ENCODE results near the gene ESR2. TPM values are rescaled to one million over a fixed set of nuclear protein-coding genes. Genes with fewer than 3 reads are reported as not detected.

The ESR2 gene
- polyA plus RNA-seq, 3 donors = 0.04 TPM; not detected in 2

DNA sequence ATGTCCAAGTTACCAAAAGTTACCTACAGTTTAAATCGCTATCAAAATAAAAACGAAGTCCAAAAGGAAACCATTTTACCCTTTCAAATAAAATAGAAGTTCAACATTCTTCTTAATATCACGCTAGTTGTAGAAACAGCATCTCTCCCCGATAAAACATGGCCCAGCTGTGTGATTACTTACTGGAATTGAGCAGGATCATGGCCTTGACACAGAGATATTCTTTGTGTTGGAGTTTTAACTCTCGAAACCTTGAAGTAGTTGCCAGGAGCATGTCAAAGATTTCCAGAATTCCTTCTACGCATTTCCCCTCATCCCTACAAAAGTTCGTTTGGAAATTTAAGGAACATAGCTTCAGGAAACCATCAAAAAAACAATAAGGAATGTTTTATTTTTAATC is 44.8 kb downstream of the ESR2 start:
- H3K27me3 Mint-ChIP-seq (ENCODE audit: low read depth in 3 of 3) = peaks cover 0 to 3% (median 0%) of the 10 kb centered on the region in 3 donors
- TF ChIP-seq, protein P1, sequence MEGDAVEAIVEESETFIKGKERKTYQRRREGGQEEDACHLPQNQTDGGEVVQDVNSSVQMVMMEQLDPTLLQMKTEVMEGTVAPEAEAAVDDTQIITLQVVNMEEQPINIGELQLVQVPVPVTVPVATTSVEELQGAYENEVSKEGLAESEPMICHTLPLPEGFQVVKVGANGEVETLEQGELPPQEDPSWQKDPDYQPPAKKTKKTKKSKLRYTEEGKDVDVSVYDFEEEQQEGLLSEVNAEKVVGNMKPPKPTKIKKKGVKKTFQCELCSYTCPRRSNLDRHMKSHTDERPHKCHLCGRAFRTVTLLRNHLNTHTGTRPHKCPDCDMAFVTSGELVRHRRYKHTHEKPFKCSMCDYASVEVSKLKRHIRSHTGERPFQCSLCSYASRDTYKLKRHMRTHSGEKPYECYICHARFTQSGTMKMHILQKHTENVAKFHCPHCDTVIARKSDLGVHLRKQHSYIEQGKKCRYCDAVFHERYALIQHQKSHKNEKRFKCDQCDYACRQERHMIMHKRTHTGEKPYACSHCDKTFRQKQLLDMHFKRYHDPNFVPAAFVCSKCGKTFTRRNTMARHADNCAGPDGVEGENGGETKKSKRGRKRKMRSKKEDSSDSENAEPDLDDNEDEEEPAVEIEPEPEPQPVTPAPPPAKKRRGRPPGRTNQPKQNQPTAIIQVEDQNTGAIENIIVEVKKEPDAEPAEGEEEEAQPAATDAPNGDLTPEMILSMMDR (IDR thresholded peaks at IDR 0.05) = no peak
- H3K4me1 ChIP-seq (ENCODE audit: control insufficient read depth in 1 of 2, insufficient read depth in 2 of 2, low read length in 2 of 2) = no peaks in the 10 kb centered on the region
- no CpG with 5 or more reads among the region's 7 CpGs for WGBS (ENCODE audit: insufficient coverage)
- no peak for DNase-seq
- H4K20me1 ChIP-seq (ENCODE audit: insufficient read depth, low read length) = no peaks in the 10 kb centered on the region
- no peak overlapping the region for H3K27ac ChIP-seq (ENCODE audit: low read depth in 1 of 2, low read length in 2 of 2)
- intact Hi-C loops (cut with micrococcal nuclease) = no loop called here
- H3K27ac Mint-ChIP-seq = no peak overlapping the region
- H3K36me3 ChIP-seq (replicated peaks in 1 of 2; ENCODE audit: control insufficient read depth in 1 of 2, insufficient read depth in 2 of 2, low read length in 2 of 2) = no peaks in the 10 kb centered on the region
- H3K9ac ChIP-seq (ENCODE audit: insufficient read depth, low read length, poor library complexity, severe bottlenecking) = no peak overlapping the region
- H3K27me3 ChIP-seq (ENCODE audit: control insufficient read depth in 2 of 2, insufficient read depth in 2 of 2, low read length in 2 of 2) = no peaks in the 10 kb centered on the region
- H3K9me3 ChIP-seq (replicated peaks in 1 of 2; ENCODE audit: control insufficient read depth in 1 of 2, insufficient read depth in 1 of 2, low read length in 2 of 2) = peaks cover 0 to under 1% of the 10 kb centered on the region in 2 donors
- H3K9me3 Mint-ChIP-seq = peaks cover 0 to 5% (median 1%) of the 10 kb centered on the region in 7 donors
- H3K36me3 Mint-ChIP-seq = no peaks in the 10 kb centered on the region
- no peak overlapping the region for H2AFZ ChIP-seq (ENCODE audit: insufficient read depth, low read depth, low read length, poor library complexity, severe bottlenecking)
- H3K4me3 ChIP-seq (replicated peaks in 1 of 3; ENCODE audit: low read depth in 2 of 3, low read length in 3 of 3) = no peak overlapping the region
- H3K4me2 ChIP-seq (replicated peaks; ENCODE audit: extremely low read depth, low read length, poor library complexity, severe bottlenecking) = no peak overlapping the region
- H3K4me1 Mint-ChIP-seq = no peaks in the 10 kb centered on the region
- no peaks in the 10 kb centered on the region for H3K79me2 ChIP-seq (ENCODE audit: insufficient read depth, low read length)
- no peak overlapping the region for H3K4me3 Mint-ChIP-seq

- TF ChIP-seq, protein P1 (IDR thresholded peaks at IDR 0.05) = no peak
- H3K79me2 ChIP-seq (ENCODE audit: insufficient read depth, low read length) = no peaks in the 10 kb centered on the region
- Mint-ChIP-seq H3K27me3 (ENCODE audit: low read depth in 3 of 3) (peaks cover 0 to 3% (median 0%) of the 10 kb centered on the region in 3 donors), H3K4me3 (no peak overlapping the region), H3K36me3 (no peaks in the 10 kb centered on the region), H3K4me1 (no peaks in the 10 kb centered on the region), H3K27ac (no peak overlapping the region), H3K9me3 (peaks cover 0 to 10% (median 1%) of the 10 kb centered on the region in 7 donors)
- H3K4me1 ChIP-seq (ENCODE audit: control insufficient read depth in 1 of 2, insufficient read depth in 2 of 2, low read length in 2 of 2) = no peaks in the 10 kb centered on the region
- H3K9me3 ChIP-seq (replicated peaks in 1 of 2; ENCODE audit: control insufficient read depth in 1 of 2, insufficient read depth in 1 of 2, low read length in 2 of 2) = peaks cover 0 to 3% of the 10 kb centered on the region in 2 donors
- no peak overlapping the region for H3K9ac ChIP-seq (ENCODE audit: insufficient read depth, low read length, poor library complexity, severe bottlenecking)
- no peak for DNase-seq
- 96% methylated on average over 3 of the region's 4 CpGs for WGBS (ENCODE audit: insufficient coverage)
- H3K27ac ChIP-seq (ENCODE audit: low read depth in 1 of 2, low read length in 2 of 2) = no peak overlapping the region
- no peak overlapping the region for H3K4me2 ChIP-seq (replicated peaks; ENCODE audit: extremely low read depth, low read length, poor library complexity, severe bottlenecking)
- H3K36me3 ChIP-seq (replicated peaks in 1 of 2; ENCODE audit: control insufficient read depth in 1 of 2, insufficient read depth in 2 of 2, low read length in 2 of 2) = no peaks in the 10 kb centered on the region
- H4K20me1 ChIP-seq (ENCODE audit: insufficient read depth, low read length) = no peaks in the 10 kb centered on the region
- H3K27me3 ChIP-seq (ENCODE audit: control insufficient read depth in 2 of 2, insufficient read depth in 2 of 2, low read length in 2 of 2) = no peaks in the 10 kb centered on the region
- H3K4me3 ChIP-seq (replicated peaks in 1 of 3; ENCODE audit: low read depth in 2 of 3, low read length in 3 of 3) = no peak overlapping the region
- intact Hi-C loops (cut with micrococcal nuclease) = no loop called here
- H2AFZ ChIP-seq (ENCODE audit: insufficient read depth, low read depth, low read length, poor library complexity, severe bottlenecking) = no peak overlapping the region
Measured at GRCh38 chr14:64248689-64249088, 45.5 kb downstream of the ESR2 start.

All from CD14-positive monocyte (primary cell).